GM12874 (cell line): Measurements from ENCODE around the gene CACNG5.

ENCODE experiments used
- CTCF ChIP-seq: IDR thresholded peaks from 2 replicates; pipeline ENCODE4 v1.5.1; 2011; ENCODE audit warnings: low read depth, mild to moderate bottlenecking, control low read depth, low read length, moderate library complexity; ENCODE audit not compliant: insufficient read depth

Gene CACNG5

GRCh38 chr17:66793814-66794213, 41.1 kb upstream of the CACNG5 start:
- TF ChIP-seq CTCF = no peak

- TF ChIP-seq CTCF = no peak
These were observed 39.4 kb upstream of the CACNG5 start for GRCh38 chr17:66795486-66795885.

- TF ChIP-seq CTCF = no peak
These were observed 34.9 kb upstream of the CACNG5 start for GRCh38 chr17:66799849-66800537.

GRCh38 chr17:66803474-66803951, 31.4 kb upstream of the CACNG5 start:
- no peak for TF ChIP-seq CTCF

- TF ChIP-seq CTCF = no peak
These were observed 29.4 kb upstream of the CACNG5 start for GRCh38 chr17:66805567-66805966.

GRCh38 chr17:66807182-66807581, 27.7 kb upstream of the CACNG5 start:
- TF ChIP-seq CTCF = no peak

GRCh38 chr17:66809408-66809807, 25.5 kb upstream of the CACNG5 start:
- no peak for TF ChIP-seq CTCF
